GM20431 (cell line): ENCODE data around the gene APBB2.

Experiments
- in situ Hi-C: fragments of 300-500 bp; cut with MseI, MboI; formaldehyde crosslinking; loops from one replicate; pipeline ENCODE4 v1.15.0; 2020; ENCODE audit warnings: low sequenced_read_pairs; ENCODE audit not compliant: unreplicated experiment

Gene APBB2

DNA sequence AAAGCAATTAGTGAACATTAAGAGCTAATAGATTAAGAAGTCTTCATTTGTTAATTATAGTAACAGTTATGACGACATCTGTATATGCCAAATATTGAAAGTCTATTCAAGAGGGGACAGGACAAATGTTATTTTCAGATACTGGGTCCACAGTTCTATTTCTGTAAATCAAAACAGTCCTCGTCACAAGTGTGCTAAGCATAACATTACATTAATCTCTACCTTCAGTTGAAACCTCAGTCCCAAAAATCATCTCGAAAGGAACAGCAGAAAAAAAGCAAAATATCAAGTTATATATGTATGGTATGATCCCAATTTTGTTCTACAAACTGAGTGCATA, 70.3 kb downstream of the APBB2 start:
- in situ Hi-C loops = no loop called here

DNA sequence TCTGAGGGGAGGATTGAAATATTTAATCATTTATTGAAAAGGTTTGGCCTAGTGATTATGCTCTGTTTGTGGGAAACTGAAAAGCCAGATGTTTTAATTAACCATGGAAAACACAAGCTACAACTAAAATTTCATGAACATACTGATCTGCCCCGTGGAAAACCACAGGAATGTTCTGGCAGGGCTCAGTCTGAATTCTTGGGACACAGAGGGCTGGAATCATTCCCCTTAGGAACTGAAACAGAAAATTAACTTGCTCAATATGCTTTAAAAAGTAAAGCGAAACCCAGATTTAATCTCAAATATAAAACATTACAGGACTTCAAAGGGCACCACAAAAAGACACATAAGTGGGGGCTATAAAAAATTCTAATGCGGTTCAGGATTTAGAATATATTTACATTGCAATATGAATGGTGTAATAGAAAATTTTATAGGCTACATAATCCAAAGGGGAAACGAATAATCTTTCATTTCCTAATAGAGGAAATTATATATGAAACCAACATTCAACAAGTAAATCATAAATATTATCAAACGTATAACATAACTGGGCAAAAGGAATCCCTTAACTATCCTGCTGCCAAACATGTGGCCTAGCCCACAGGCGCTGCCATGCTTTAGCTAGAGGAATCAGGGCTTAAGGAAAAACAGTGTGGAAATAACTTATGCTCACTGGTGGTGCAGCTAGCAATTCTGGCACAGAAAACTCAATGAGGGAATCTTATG, 70.9 kb downstream of the APBB2 start:
- in situ Hi-C loops = no loop called here

GRCh38 chr4:41142376-41143310, 71.7 kb downstream of the APBB2 start:
- in situ Hi-C loops = no loop called here

- in situ Hi-C loops = no loop called here
These were observed 72.4 kb downstream of the APBB2 start for GRCh38 chr4:41141900-41142299.

DNA sequence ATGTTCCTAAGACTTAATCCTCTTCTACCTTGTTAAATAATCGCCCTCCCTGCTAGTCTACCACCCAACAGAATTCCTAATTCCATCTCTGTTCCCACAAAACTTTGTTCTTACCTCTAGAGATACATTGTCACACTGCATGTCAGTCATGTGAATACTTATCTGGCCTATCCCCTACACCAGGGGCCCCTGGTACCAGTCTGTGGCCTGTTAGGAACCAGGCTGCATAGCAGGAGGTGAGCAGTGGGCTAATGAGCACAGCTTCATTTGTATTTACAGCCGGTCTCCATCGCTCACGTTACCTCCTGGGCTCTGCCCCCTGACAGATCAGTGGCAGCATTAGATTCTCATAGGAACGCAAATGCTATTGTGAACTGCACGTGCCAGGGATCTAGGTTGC, 73.9 kb downstream of the APBB2 start:
- in situ Hi-C loops = no loop called here

GRCh38 chr4:41137879-41138278, 76.5 kb downstream of the APBB2 start:
- in situ Hi-C loops = no loop called here

- in situ Hi-C loops = no loop called here
These were observed 77.9 kb downstream of the APBB2 start for GRCh38 chr4:41136456-41136855.

- in situ Hi-C loops = no loop called here
These were observed 78.5 kb downstream of the APBB2 start for GRCh38 chr4:41135801-41136200.

DNA sequence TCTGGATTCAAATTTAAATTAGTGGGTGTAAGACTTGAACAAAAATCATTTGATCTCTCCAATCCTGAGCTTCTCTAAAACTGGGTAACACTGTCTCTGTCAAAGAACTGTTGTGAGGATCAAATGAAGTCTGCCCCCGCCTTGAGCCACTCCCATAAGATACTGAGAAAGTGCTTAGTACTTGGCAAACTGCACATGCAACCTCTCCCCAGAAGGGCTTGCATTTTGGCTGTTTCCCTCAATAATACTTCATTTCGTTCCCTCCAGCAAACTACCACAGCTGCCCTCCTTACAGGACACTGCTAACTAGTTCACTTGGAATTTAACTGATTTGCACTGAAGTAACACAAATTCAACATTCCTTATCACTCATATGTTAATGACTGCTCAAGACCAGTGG, 79.8 kb downstream of the APBB2 start:
- in situ Hi-C loops = no loop called here

DNA sequence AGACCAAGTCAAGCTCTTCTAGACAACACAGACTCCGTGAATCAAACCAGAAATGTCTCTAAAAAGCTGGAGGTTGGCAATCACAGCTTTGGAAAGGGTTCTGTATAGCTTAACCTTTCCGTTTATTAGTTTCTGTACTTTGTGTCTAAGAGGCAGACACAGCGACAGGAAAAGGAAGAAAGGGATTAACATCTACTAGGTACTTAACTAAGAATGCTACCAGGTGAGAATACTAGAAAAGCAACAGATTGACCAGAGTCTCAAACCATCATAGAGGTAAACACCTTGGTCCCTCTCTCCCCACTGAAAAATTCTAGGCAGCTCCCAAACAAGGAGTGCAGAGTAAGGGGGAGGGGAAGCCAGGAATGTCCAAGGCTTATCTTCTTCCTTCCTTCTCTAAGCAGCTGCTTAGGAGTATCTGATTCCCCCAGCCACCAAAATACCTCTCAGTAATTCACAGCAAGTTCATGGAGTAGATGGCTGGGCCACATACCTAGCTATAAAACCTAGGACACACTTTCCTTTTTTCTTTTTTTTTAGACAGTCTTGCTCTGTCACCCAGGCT, 80.8 kb downstream of the APBB2 start:
- in situ Hi-C loops = no loop called here

DNA sequence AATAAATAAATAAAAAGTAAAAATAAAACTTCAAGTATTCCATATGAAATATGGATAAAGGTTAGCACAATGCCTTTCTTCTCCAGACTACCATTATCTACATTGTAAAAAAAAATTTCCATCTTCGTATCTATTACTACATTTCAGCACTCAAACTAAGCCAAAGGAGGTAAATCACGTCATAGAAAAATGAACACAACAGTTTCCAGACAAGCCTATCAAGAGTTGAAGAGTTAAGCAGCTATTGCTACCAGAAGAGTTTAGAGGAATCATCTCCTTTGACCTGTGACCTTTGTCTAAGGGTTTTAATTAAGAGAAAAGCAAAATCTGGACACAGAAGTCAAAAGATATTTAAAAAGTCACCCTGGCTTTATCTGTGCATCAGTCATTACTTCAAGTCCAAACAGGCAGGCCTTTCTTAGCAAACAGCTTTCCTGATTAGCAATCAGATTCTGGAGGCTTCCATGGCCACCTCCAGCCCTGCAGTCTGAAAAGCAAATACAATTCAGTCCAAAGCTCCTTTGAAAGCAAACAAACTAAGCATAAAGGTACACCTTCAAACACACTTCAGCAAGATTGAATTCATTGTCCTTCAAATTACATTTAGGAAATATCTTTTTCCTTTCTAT, 82.2 kb downstream of the APBB2 start:
- in situ Hi-C loops = no loop called here

DNA sequence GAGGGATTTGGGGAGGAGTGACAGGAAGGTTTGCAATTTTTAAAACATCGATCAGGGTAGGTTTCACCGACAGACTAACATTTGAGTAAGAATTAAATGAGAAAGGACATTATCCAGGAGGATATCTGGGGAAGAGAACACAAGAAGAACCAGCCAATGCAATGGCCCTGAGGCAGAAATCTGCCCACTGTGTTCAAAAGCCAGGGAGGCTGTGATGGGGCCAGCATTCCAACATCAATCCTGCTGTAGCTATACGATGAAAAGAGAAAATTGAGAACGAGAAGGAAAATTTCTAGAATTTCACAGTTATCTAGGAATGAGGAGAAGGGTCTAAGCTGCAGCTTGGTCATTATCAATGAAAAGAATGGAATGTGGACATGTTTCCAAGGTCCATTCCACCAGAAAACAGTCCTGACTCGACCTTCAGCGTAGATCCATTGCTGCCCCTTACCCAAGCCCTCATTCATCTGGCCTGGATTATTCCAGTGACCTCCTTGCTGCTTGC, 84.4 kb downstream of the APBB2 start:
- in situ Hi-C loops = no loop called here

DNA sequence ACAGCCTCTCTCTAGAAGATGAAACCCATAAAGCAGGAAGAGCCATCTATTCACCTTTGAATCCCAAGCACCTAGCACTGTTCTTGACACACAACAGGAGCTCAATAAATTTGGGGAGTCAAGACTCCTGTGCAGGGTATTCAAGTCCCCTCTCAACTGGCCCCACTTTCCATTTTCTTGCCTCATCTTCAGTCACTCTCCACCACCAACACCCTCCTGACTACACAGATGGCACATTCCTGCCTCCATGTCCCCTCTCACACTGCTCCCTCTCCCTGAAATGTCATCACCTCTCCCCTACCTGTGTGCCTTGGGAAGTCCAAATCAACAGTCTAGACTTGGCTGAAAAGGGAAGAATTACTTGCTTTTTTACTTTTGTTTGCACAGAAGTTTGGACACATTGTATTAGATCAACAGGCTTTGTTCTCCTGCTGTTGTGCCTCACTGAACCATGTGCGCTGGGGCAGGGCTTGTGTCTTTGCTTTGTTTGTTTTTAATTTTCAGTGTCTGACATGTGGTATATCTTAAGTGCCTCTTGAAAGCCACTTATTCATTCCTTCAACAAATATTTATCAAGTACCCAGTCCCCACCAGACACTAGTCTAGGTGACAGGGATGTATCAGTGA, 85.1 kb downstream of the APBB2 start:
- in situ Hi-C loops = no loop called here

GRCh38 chr4:41125558-41126311, 88.6 kb downstream of the APBB2 start:
- in situ Hi-C loops = no loop called here

GRCh38 chr4:41124916-41125548, 89.3 kb downstream of the APBB2 start:
- in situ Hi-C loops = no loop called here

DNA sequence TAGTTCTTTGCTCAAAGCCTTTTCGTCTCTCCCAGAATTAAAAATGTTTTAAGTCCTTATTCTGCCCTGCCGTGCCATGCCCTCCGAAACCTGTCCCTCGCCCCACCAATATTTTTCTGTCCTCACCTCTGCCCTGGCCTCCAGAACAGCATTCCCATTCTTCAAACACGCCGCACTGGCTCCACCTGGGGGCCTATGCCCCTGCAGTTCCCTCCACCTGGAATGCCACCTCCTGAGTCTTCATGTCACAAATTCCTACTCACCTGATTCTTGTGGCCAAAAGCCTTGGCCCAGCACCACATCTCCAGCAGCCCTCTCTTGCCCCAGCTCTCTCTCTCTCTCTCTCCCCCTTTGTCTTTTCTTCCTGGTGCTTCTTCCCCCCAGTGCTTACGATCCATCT, 91.6 kb downstream of the APBB2 start:
- in situ Hi-C loops = no loop called here

DNA sequence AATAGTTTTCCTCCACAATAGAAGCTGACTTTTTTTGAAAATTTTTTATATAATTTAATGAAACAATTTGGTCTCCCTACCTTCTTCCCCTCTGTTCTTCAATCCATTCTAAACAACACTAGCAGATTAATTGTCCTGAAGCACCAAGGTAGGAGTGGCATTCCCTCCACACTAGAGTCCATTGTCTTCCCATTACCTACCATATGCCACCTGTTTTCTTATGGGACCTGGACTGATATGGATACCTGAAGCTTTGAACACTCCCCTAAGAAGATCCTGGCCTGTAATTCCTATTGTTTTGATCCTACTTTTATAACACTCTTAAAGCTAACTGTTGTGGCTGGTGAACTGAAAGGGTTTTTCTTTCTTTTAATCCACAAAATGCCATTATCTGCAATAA, 92.0 kb downstream of the APBB2 start:
- in situ Hi-C loops = no loop called here

DNA sequence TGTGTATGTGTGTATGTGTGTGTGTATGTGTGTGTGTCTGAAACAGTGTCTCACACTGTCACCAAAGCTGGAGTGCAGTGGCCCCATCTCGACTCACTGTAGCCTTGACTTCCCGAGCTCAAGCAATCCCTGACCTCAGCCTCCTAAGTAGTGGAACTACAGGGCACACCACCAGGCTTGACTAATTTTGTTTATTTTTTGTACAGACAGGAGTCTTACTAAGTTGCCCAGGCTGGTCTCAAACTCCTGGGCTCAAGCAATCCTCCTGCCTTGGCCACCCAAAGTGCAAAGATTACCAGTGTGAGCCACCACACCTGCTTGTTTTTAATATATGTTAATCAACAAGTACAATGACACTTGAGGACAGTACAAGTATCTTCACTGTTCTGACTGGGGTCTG, 92.4 kb downstream of the APBB2 start:
- in situ Hi-C loops = no loop called here
